ENCODE measurements around the gene KIN. TPM values are rescaled to one million over a fixed set of nuclear protein-coding genes. Genes with fewer than 3 reads are reported as not detected.

KIN gene
- total and polyA plus RNA-seq, 2 experiments from 2014 or later, result 8.5 to 31.7 TPM

- H2AFZ ChIP-seq, result no peak overlapping the region
- no peak for TF ChIP-seq EZH2phosphoT487 (IDR thresholded peaks at IDR 0.05; ENCODE audit: unreplicated experiment)
- TF ChIP-seq, protein P1, sequence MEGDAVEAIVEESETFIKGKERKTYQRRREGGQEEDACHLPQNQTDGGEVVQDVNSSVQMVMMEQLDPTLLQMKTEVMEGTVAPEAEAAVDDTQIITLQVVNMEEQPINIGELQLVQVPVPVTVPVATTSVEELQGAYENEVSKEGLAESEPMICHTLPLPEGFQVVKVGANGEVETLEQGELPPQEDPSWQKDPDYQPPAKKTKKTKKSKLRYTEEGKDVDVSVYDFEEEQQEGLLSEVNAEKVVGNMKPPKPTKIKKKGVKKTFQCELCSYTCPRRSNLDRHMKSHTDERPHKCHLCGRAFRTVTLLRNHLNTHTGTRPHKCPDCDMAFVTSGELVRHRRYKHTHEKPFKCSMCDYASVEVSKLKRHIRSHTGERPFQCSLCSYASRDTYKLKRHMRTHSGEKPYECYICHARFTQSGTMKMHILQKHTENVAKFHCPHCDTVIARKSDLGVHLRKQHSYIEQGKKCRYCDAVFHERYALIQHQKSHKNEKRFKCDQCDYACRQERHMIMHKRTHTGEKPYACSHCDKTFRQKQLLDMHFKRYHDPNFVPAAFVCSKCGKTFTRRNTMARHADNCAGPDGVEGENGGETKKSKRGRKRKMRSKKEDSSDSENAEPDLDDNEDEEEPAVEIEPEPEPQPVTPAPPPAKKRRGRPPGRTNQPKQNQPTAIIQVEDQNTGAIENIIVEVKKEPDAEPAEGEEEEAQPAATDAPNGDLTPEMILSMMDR (conservative IDR thresholded peaks at IDR 0.05; ENCODE audit: low read depth in 2 of 2), result no peak
- no peak for TF ChIP-seq ZNF462 (CRISPR knock-in tag; IDR thresholded peaks at IDR 0.05)
- TF ChIP-seq POLR2AphosphoS5 (IDR thresholded peaks at IDR 0.05; ENCODE audit: low read depth), result no peak
- no peak for TF ChIP-seq REST (IDR thresholded peaks at IDR 0.05; ENCODE audit: unreplicated experiment)
- TF ChIP-seq, protein P2, sequence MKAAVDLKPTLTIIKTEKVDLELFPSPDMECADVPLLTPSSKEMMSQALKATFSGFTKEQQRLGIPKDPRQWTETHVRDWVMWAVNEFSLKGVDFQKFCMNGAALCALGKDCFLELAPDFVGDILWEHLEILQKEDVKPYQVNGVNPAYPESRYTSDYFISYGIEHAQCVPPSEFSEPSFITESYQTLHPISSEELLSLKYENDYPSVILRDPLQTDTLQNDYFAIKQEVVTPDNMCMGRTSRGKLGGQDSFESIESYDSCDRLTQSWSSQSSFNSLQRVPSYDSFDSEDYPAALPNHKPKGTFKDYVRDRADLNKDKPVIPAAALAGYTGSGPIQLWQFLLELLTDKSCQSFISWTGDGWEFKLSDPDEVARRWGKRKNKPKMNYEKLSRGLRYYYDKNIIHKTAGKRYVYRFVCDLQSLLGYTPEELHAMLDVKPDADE (IDR thresholded peaks at IDR 0.05), result no peak
- TF ChIP-seq EZH2 (IDR thresholded peaks at IDR 0.05; ENCODE audit: low read depth, unreplicated experiment), result no peak
- TF ChIP-seq JUNB (IDR thresholded peaks at IDR 0.05; ENCODE audit: unreplicated experiment), result no peak
- TF ChIP-seq NANOG (IDR thresholded peaks at IDR 0.05; ENCODE audit: borderline replicate concordance), result no peak
- TF ChIP-seq ZNF331 (CRISPR knock-in tag; IDR thresholded peaks at IDR 0.05; ENCODE audit: low read depth), result no peak
- TF ChIP-seq STAT1 (IDR thresholded peaks at IDR 0.05; ENCODE audit: unreplicated experiment), result no peak
- TF ChIP-seq ZNF114 (CRISPR knock-in tag; IDR thresholded peaks at IDR 0.05), result no peak
- TF ChIP-seq CREB1 (CRISPR knock-in tag; IDR thresholded peaks at IDR 0.05; ENCODE audit: low read depth), result no peak
- H3K36me3 ChIP-seq (ENCODE audit: insufficient read depth), result no peaks in the 10 kb centered on the region; the same call in 1 of the 2 replicates
- H3K4me1 ChIP-seq (ENCODE audit: insufficient read depth), result peaks cover 8% of the 10 kb centered on the region; the same call in 1 of the 2 replicates
- H3K27ac ChIP-seq (ENCODE audit: low read depth), result no peak overlapping the region
- no peaks in the 10 kb centered on the region for H3F3A ChIP-seq (replicated peaks; ENCODE audit: low read depth)
- H3K27me3 Mint-ChIP-seq (ENCODE audit: insufficient read depth, low read depth, poor library complexity), result peaks cover 2% of the 10 kb centered on the region
- H3K36me3 Mint-ChIP-seq (ENCODE audit: low read depth), result peaks cover 13% of the 10 kb centered on the region
- no peaks in the 10 kb centered on the region for H3K27me3 ChIP-seq (ENCODE audit: insufficient read depth)
- H3K9me3 Mint-ChIP-seq, result no peaks in the 10 kb centered on the region
- no peaks in the 10 kb centered on the region for H3K9me2 ChIP-seq (ENCODE audit: insufficient read depth)
- no peak for DNase-seq (ENCODE audit: low spot score)
- no peak overlapping the region for H3K27ac Mint-ChIP-seq
- H3K4me3 Mint-ChIP-seq, result no peak overlapping the region
- ATAC-seq, result no peak
- peaks cover 74% of the 10 kb centered on the region for H3K79me2 ChIP-seq (replicated peaks; ENCODE audit: insufficient read depth)
- peaks cover 8% of the 10 kb centered on the region for H3K4me1 Mint-ChIP-seq
- H3K4me3 ChIP-seq, result no peak overlapping the region
- H4K20me1 ChIP-seq (replicated peaks; ENCODE audit: insufficient read depth), result peaks cover 20% of the 10 kb centered on the region
- no peak overlapping the region for H3K4me2 ChIP-seq
Measured at GRCh38 chr10:7824251-7824650, 36.5 kb upstream of the KIN start.

Measured in GM23338 (cell line).